ENCODE data around the gene C14orf132.

Gene C14orf132

DNA sequence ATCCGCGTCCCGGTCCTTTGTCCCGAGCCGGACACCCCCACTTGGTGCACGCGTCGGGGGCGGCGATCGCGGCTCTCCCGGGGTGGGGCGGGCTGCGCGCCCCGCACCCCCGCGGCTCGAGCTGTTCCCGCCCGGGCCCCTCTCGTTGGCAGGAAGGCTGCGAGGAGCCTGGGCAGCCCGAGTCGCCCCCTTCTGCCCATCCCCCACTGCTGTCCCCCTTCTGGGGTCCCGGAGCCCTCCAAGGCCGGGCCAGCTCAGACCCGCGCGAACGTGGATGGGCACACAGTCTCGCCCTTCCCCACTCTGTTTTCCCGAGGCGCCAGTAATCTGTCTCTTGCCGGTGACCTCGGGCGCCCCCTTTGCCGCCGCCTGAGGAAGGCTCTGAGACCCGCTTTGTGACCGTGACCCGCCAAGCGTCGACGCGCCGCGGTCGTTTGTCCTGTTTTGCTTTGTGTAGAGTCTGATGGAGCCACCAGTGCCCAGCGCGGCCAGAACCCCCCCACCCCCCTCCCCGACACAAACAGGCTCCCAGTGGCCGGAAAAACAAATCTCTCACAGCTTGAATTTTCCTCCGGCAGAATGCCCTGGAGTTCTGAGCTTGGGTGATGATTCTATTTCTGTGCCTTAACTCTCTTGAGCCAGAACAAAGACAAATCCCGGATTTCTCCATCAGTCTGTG is 610 bp downstream of the C14orf132 start:
- DNase-seq (ENCODE audit: low read depth) = no peak

- DNase-seq (ENCODE audit: low read depth) = no peak
Measured at GRCh38 chr14:96040828-96041371, 1.7 kb downstream of the C14orf132 start.

DNA sequence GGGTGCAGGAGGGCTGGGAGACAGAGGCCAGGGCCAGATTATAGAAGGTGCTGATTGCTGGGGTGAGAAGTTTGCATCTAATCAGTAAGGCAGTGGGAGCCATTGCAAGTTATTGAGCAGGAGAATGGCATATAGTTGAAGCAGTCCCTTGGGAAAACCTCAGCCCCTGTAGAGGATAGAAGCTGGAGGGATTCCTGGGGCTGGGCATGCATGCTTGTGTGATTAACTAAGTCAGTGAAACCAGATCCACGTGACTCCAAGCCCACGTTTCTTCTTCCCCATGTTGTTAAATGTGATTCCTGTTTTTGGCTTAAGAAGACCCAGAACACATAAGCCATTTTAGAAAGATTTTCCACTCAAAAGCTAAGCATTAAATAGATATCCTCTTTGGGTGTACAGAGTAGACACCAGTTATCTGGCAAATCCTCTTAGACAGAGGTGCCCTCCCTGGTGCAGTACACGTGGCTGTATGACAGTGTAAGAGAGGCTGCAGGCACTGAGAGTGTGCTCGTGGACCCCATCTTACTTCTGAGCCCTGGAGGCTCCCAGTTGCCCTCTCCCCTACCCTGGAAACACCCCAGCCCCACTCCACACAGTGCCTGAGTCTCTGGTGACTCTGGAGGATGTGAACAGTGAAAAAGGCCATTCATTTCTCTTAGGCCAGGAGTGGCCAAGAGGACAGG is 3.2 kb downstream of the C14orf132 start:
- DNase-seq (ENCODE audit: low read depth) = no peak

DNA sequence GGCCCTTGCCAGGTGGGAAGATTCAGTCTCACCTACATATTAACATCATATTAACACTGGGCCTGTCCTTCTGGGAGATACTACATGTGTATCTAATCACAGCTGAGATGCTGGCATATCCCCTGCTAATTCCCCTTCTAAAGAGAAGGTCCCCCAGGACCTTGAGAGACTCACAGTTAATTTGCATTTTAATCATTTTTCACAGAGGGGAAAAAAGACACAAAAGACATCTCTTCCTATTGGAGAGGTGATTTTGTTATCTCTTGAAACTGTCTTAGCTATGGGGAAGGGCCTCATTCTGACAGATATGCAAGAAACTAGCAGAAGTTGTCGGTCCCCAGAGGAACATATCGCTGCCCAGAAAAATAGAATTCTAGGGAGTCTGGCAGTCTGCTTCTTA is 7.5 kb downstream of the C14orf132 start:
- no peak for DNase-seq (ENCODE audit: low read depth)

DNA sequence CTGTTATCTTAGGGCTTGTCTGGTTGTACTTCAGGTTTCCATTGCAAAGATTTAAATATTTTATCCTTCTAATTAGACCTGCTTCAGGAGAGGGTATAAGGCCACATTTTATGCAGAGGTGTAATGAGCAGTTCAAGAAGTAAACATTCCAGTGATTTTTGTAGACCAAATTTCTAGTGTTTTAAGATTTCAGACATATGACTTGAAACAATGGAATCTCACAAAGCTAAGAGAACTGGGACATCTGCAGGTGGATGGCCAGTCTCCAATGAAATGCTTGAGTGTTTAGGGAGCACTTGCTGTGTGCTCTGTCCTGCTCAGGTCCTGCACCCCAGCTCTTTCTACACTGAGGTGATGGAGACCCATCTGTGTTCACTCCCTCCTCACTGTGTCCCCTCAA is 7.9 kb downstream of the C14orf132 start:
- no peak for DNase-seq (ENCODE audit: low read depth)

- DNase-seq (ENCODE audit: low read depth) = no peak
Measured at GRCh38 chr14:96049932-96050331, 10.8 kb downstream of the C14orf132 start.

- no peak for DNase-seq (ENCODE audit: low read depth)
Measured at GRCh38 chr14:96050482-96050881, 11.3 kb downstream of the C14orf132 start.

GRCh38 chr14:96051231-96051630 is 12.1 kb downstream of the C14orf132 start:
- DNase-seq (ENCODE audit: low read depth) = no peak

DNA sequence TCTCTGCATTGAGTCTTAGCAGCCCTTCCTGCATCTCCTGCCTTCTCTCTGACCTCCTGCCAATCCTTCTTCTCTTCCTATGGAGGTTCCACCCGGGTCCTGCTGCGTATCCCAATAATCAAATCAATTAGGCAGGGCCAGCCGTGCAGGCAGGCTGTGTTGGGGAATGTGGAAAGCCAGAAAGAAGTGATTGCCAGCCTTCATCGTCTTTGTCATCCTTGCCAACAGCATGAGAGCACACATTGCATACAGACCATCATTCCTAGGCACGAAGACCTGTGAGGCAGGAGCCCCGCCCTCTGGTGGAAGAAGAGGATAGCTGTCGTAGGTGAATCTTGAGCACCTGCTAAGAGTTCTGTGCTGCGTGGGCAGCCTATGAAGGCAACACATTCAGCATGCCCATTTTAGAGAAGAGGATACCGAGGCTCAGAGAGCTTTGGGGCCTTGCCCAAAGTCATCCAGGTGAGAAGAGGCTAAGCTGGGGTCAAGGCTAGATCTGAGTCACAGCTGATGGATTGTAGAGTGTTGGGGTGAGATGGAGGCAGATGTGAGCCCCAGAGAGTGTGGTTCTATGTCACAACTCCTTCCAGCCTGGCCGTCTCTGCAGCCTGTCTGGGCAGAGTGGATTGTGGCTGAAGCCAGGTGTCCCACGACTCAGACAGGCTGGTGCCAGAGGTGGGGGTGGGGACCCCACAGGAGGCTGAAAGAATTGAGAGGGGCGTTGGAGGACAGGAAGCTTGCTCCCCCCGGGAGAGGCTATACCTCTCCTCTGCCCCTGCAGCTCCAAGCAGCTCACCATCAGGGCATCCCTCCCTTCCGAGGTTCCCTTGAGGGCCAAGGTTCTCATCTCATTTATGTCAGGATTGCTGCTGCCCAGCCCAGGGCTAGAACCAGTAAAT is 12.7 kb downstream of the C14orf132 start:
- no peak for DNase-seq (ENCODE audit: low read depth)

DNA sequence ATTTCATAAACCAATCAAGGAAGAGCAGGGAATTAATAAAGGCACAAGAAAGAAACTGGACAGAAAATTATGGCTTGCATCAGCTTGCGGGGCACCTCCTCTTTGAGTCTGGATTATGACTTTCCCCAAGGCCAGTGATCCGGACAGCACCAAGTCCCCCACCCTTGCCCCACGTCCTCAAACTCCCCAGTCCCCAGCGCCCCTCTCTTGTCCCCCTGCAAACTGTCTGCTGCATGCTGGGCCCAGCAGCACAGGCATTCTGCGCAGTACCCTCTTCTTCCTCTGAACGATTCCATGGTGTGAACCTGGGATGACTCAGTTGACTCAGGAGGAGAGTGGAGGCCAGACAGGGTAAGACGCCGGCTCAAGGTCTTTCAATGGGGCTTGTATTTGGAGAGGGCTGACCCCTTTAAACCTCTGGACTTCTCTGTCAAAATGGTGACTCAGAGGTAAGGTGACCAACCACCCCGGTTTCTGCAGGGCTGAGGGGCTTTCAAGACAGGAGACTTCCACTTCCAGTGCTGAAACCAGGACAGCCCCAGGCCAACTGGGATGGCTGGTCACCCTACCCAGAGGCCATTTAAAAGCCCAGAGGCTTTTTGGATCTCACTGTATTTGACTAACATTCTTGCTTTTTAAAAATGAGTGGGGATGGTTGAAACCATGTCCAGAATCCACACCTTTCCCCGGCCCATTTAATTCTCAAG is 13.5 kb downstream of the C14orf132 start:
- no peak for DNase-seq (ENCODE audit: low read depth)

DNA sequence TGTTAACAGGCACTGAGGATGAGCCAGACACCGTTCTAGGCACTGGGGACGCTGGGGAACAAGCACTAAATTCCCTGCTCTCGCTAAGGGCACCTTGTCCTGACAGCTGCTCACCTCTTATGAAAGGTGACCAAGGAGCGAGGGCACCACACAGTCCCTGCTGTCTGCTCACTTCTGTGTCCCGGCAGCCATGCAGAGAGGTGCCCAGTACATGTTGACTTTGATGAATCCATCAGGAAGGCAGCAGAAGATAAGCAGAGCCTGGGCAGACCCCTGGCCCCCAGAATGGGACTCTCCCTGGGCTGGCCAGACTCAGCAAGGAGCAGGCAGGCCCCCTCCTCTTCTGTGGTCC is 14.1 kb downstream of the C14orf132 start:
- no peak for DNase-seq (ENCODE audit: low read depth)

DNA sequence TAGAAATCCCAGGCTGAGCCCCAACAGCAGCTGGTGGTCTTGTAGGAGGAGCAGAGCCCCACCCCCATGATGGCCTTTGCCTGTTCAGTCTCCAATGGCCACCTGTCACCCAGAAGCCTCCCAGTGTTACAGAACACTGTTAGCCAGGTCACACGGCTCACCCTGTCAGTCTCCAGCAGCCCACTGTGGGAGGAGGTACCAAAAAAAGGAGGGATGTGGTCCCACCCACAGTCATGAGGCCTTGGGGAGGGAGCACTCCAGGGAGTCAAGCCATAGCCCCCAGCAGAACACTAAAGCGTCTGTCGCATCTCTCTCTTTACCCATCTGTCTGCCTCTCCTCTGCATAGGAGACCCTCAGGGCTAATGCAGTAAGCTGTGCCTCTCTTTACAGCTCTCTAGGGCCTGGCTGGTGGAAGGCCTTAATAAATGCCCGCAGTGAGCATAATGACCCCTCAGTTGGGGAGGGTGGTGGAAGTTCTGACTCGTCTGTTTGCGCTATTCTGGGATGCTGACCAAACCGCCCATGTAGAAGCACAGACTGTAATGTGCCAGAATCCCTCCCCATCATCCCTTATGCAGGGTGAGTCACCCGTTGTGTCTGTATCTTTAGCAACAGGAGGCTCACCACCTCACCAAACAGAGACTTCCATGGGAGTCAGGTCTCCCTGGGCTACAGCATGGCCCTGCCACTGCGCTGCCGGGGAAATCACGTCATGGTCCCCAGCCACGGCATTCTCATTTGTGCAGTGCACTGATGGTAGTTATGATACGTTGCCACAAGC is 14.6 kb downstream of the C14orf132 start:
- DNase-seq (ENCODE audit: low read depth) = no peak

- DNase-seq (ENCODE audit: low read depth) = no peak
Measured at GRCh38 chr14:96054661-96055060, 15.5 kb downstream of the C14orf132 start.

- DNase-seq (ENCODE audit: low read depth) = no peak
Measured at GRCh38 chr14:96055065-96055752, 16.0 kb downstream of the C14orf132 start.

GRCh38 chr14:96055753-96056508 is 16.8 kb downstream of the C14orf132 start:
- no peak for DNase-seq (ENCODE audit: low read depth)

DNA sequence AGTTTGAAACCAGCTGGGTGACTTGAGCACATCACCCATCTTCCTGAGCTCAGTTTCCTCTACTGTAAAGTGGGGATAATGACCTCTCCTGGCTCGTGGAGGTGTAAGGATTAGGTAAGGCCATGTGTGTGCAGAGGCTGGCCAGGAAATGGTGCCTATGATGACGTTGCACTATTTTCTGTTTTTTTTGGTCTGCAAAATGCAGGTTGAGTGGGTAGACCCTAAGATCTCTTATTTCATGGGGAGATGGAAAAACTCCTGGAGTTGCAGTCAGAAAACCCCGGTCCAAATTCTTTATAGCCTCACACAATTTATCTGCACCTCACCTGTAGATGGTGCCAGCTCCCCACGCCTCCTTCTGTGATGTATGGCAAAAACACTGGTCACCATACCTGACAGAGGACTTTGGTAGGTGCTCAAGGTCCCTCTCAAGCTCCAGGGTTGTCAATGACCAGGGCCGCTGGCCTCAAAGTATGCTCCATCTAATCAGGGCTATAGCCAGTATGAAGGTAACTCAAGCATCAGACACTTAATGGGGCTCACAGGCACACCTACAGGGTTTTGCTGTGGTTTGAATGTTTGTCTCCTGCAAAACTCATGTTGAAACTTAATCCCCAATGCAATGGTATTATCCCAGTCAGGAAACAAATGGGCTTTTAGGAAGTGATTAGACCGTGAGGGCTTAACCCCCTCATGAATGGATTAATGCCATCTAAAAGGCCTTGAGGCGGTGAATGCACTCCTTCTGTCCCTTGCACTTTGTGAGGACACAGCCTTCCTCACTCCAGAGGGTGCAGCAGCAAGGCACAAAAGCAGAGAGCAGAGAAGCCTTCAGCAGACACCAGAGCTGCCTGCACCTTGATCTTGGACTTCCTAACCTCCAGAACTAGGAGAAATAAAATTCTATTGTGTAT is 17.6 kb downstream of the C14orf132 start:
- DNase-seq (ENCODE audit: low read depth) = no peak

DNA sequence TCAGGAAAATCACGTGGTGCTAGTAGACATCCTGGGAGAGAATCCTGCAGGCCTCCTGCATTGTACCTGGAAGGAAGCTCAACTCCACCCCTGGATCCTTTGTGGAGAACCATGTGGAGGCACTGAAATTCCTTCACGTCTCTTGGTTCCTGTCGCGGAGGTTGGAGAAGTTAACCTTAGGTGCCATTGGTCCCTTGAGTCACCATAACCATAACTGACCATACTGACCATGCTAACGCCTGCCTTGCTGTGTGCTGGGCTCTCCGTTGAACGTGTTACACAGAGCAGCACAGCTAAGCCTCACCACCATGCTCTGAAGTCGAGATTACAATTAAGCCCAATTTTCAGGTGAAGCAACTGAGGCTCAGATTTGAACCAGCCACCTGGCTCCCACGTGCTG is 18.6 kb downstream of the C14orf132 start:
- DNase-seq (ENCODE audit: low read depth) = no peak

DNA sequence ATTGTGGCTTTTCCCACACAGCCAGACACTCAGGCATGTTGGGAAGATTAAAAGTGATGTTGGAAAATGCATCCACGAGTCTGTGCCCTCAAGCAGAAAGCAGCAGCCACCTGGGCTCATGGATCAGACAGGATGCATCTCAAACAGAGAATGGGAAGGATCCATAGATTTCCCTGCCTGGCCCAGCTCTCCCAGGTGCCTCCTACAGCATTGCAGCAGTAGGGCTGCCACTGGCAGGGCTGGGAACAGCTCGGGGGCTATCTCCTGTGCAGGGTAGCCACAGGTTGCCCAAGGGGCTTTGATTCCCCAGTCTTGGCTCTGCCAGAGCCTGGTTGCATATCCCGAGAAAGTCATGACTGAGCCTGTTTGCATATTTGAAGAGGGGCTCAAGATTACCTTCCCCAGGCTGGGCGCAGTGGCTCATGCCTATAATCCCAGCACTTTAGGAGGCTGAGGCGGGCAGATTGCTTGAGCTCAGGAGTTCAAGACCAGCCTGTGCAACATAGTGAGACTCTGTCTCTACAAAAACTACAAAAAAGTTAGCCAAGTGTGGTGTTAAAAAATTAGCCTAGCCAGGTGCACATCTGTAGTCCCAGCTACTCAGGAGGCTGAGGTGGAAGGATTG is 19.5 kb downstream of the C14orf132 start:
- no peak for DNase-seq (ENCODE audit: low read depth)
